Measurements from ENCODE around the gene PCCA.

DNA sequence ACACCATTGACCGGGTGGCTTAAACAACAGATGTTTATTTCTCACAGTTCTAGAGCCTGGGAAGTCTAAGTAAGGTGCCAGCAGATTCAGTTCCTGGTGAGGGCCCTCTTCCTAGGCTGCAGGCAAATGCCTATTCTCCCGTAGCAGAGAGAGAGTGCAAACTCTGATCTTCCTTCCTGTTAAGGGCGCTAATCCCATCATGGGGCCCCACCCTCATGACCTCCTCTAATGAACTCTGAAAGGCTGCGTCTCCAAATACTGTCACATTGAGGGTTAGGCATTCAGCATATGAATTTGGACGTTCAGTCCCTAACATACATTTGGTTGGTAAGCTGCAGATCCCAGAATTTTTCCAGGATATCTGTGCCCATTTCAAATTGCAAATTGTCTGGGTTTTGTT is 370.9 kb downstream of the PCCA start:
- TF ChIP-seq, protein P1, sequence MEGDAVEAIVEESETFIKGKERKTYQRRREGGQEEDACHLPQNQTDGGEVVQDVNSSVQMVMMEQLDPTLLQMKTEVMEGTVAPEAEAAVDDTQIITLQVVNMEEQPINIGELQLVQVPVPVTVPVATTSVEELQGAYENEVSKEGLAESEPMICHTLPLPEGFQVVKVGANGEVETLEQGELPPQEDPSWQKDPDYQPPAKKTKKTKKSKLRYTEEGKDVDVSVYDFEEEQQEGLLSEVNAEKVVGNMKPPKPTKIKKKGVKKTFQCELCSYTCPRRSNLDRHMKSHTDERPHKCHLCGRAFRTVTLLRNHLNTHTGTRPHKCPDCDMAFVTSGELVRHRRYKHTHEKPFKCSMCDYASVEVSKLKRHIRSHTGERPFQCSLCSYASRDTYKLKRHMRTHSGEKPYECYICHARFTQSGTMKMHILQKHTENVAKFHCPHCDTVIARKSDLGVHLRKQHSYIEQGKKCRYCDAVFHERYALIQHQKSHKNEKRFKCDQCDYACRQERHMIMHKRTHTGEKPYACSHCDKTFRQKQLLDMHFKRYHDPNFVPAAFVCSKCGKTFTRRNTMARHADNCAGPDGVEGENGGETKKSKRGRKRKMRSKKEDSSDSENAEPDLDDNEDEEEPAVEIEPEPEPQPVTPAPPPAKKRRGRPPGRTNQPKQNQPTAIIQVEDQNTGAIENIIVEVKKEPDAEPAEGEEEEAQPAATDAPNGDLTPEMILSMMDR (IDR thresholded peaks at IDR 0.05): no peak
- no peak for TF ChIP-seq POLR2A (IDR thresholded peaks at IDR 0.05)
